Neural crest cell (in vitro differentiated cells): ENCODE data around the gene RNF10. TPM values are rescaled to one million over a fixed set of nuclear protein-coding genes. Genes with fewer than 3 reads are reported as not detected.

Experiments used
- DNase-seq: peaks from one replicate; pipeline ENCODE4 v3.0.0; 2021; ENCODE audit warnings: low read depth, mixed read lengths, low spot score
- H3K27ac Mint-ChIP-seq: one replicate; pipeline ENCODE4 v1.8.0; 2021; ENCODE audit warnings: mild to moderate bottlenecking, mixed read lengths; ENCODE audit not compliant: unreplicated experiment
- H3K27me3 Mint-ChIP-seq: 2 replicates; pipeline ENCODE4 v1.8.0; 2021; ENCODE audit warnings: low read depth, mild to moderate bottlenecking, mixed read lengths
- H3K36me3 Mint-ChIP-seq: 2 replicates; pipeline ENCODE4 v1.8.0; 2021; ENCODE audit warnings: low read depth, mild to moderate bottlenecking, mixed read lengths
- H3K4me1 Mint-ChIP-seq: 2 replicates; pipeline ENCODE4 v1.8.0; 2021; ENCODE audit warnings: mixed read lengths
- H3K4me3 Mint-ChIP-seq: one replicate; pipeline ENCODE4 v1.8.0; 2021; ENCODE audit warnings: mild to moderate bottlenecking, mixed read lengths
- H3K9me3 Mint-ChIP-seq: 2 replicates; pipeline ENCODE4 v1.8.0; 2021; ENCODE audit warnings: mixed read lengths
- CTCF ChIP-seq: fragments of 200-600 bp; sonication (generic); conservative IDR thresholded peaks from 2 replicates; pipeline ENCODE4 v1.5.0; 2021; ENCODE audit warnings: antibody characterized with exemption, mild to moderate bottlenecking
- total RNA-seq: library from RNA; stranded (reverse); gene quantifications from 2 replicates; pipeline ENCODE4 v1.2.1, GENCODE V29; 2021

Gene RNF10
- total RNA-seq, 1 donor from 2014 or later, result 149 TPM

DNA sequence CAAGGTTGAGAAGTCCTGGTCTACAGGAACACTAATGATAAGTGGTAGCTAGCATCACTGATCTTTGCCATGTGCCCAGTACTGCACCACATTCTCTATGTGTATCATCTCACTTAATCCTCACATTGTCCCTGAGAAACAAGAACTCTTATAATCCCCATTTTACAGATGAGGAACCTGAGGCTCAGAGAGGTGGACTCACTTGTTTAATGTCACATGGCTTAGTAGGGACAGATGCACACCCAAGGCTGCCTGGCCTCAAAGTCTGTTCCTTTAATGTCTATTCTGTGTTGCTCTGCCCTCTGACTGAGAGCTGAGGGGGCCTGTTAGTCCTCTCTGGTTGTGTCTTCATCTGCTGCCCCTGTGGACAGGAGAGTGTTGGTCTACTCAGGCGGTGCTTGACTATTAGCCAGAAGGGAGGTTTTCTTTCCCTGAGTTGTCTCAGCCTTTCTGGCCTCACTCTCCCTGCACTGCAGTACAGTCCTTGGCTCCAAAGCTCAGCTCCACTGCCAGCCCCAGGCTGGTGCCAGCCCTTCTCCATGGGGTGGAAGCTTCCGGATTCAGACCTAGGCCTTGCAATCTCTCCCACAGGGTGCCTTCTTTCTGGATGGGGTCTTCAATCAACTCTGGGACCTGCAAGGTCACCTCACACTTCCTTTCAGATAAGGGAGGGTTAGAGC is 43.2 kb upstream of the RNF10 start:
- DNase-seq, result no peak
- H3K4me3 Mint-ChIP-seq, result no peak overlapping the region
- no peaks in the 10 kb centered on the region for H3K27me3 Mint-ChIP-seq
- H3K4me1 Mint-ChIP-seq, result peaks cover 28% of the 10 kb centered on the region
- peaks cover 7% of the 10 kb centered on the region for H3K36me3 Mint-ChIP-seq
- peak overlapping the region; percentile 32 for H3K27ac Mint-ChIP-seq
- no peak for TF ChIP-seq CTCF
- H3K9me3 Mint-ChIP-seq, result no peaks in the 10 kb centered on the region

DNA sequence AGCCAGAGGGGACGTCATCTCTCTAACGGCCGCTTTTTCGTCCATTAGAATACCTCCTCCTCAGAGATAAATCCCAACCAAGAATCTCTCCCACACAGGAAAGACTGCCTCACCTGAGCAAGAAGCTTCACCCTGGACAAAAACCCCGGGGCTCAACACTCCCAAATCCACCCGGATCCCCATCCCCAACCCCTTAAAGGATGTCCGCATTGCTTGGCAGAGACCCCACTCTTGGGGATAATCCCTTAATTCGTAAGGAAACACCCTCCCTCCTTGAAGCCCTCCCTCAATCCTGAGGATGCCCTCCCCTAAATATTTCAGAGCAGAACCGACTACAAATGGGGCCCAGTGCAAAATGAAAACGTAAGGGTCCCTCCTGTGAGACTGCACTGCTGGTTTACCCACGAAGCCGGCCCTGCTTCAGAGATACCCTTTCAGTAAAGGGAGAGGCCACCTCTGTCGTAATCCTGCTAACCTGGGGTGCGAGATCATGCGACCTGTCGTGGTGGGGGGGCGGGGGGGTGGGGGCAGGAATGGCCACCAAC is 38.9 kb upstream of the RNF10 start:
- peaks cover 29% of the 10 kb centered on the region for H3K4me1 Mint-ChIP-seq
- H3K36me3 Mint-ChIP-seq, result peaks cover 5% of the 10 kb centered on the region
- H3K4me3 Mint-ChIP-seq, result peak overlapping the region; percentile 95
- no peaks in the 10 kb centered on the region for H3K27me3 Mint-ChIP-seq
- H3K27ac Mint-ChIP-seq, result no peak overlapping the region
- H3K9me3 Mint-ChIP-seq, result no peaks in the 10 kb centered on the region
- no peak for TF ChIP-seq CTCF
- DNase-seq, result no peak

- TF ChIP-seq CTCF, result no peak
- Mint-ChIP-seq H3K36me3 (peaks cover 5% of the 10 kb centered on the region), H3K9me3 (no peaks in the 10 kb centered on the region), H3K4me1 (peaks cover 29% of the 10 kb centered on the region), H3K27me3 (no peaks in the 10 kb centered on the region), H3K4me3 (peak within 1 kb of the TSS; percentile 95), H3K27ac (peak within 1 kb of the TSS; percentile 91)
- peak; percentile 99 for DNase-seq
Measured at GRCh38 chr12:120495731-120496412, 38.3 kb upstream of the RNF10 start, which contains the start of gene DYNLL1. Gene DYNLL1 (plus strand): TSS chr12:120496113. CDS start chr12:120496422, 309 bp downstream.

GRCh38 chr12:120496413-120497340 is 37.5 kb upstream of the RNF10 start:
- peak overlapping the region; percentile 91 for H3K27ac Mint-ChIP-seq

More at GRCh38 chr12:120496413-120497340, 37.5 kb upstream of the RNF10 start:
- no peaks in the 10 kb centered on the region for H3K27me3 Mint-ChIP-seq
- H3K4me1 Mint-ChIP-seq, result peaks cover 29% of the 10 kb centered on the region
- TF ChIP-seq CTCF, result no peak
- peaks cover 5% of the 10 kb centered on the region for H3K36me3 Mint-ChIP-seq
- H3K4me3 Mint-ChIP-seq, result peak overlapping the region; percentile 95
- DNase-seq, result peak; percentile 18
- no peaks in the 10 kb centered on the region for H3K9me3 Mint-ChIP-seq
